OCI-LY7 (cell line): Measurements from ENCODE around the gene MFSD8. TPM values are rescaled to one million over a fixed set of nuclear protein-coding genes. Genes with fewer than 3 reads are reported as not detected.

ENCODE experiments used
- BruUV-seq: library from RNA; stranded (reverse); fragments of 400-500 nt; replicated peaks from 2 replicates; lab custom pipeline; 2021; lab: Mats Ljungman, UMichigan
- CTCF ChIA-PET: fragments of 300-600 bp; sonication (Branson Sonifier 250); formaldehyde crosslinking; loops from one replicate; lab custom pipeline; 2022; ENCODE audit warnings: antibody characterized with exemption; ENCODE audit not compliant: unreplicated experiment; lab: Charles Lee
- POLR2A ChIA-PET: fragments of 300-600 bp; sonication (Branson Sonifier 250); formaldehyde crosslinking; loops from one replicate; lab custom pipeline; 2022; ENCODE audit warnings: antibody characterized with exemption; lab: Charles Lee
- DNase-seq: peaks from one replicate; pipeline ENCODE4 v3.0.0-alpha.2; 2015; ENCODE audit warnings: low spot score
- H2AFZ ChIP-seq: fragments of 200-600 bp; sonication (generic), shearing (Covaris generic); 2 replicates; pipeline ENCODE4 v1.6.1; 2014; ENCODE audit warnings: mild to moderate bottlenecking, antibody characterized with exemption, low read length, moderate library complexity
- H3K27ac ChIP-seq: fragments of 200-600 bp; sonication (generic); 2 replicates; pipeline ENCODE4 v1.5.1; 2014; ENCODE audit warnings: mixed run types, low read depth, mild to moderate bottlenecking, moderate library complexity, low read length, inconsistent platforms; ENCODE audit not compliant: poor library complexity, severe bottlenecking
- H3K36me3 ChIP-seq: fragments of 200-600 bp; sonication (generic); 2 replicates; pipeline ENCODE4 v1.6.1; 2014; ENCODE audit warnings: mild to moderate bottlenecking, antibody characterized with exemption, low read length, moderate library complexity, mixed read lengths; ENCODE audit not compliant: insufficient read depth
- H3K4me1 ChIP-seq: fragments of 200-600 bp; sonication (generic); 2 replicates; pipeline ENCODE4 v1.5.1; 2014; ENCODE audit warnings: mild to moderate bottlenecking, low read length; ENCODE audit not compliant: insufficient read depth, poor library complexity, severe bottlenecking
- H3K4me2 ChIP-seq: fragments of 200-600 bp; sonication (generic); 2 replicates; pipeline ENCODE4 v1.6.1; 2014; ENCODE audit warnings: mild to moderate bottlenecking, low read length
- H3K4me3 ChIP-seq: fragments of 200-600 bp; sonication (generic); 2 replicates; pipeline ENCODE4 v1.5.1; 2014; ENCODE audit warnings: mild to moderate bottlenecking, low read depth, low read length; ENCODE audit not compliant: poor library complexity, severe bottlenecking
- H3K79me2 ChIP-seq: fragments of 200-600 bp; sonication (generic); 2 replicates; pipeline ENCODE4 v1.6.1; 2016; ENCODE audit warnings: low read depth, mild to moderate bottlenecking, low read length, moderate library complexity, mixed read lengths; ENCODE audit not compliant: insufficient read depth
- H3K9me2 ChIP-seq: fragments of 200-600 bp; sonication (generic); 2 replicates; pipeline ENCODE4 v1.6.1; 2016; ENCODE audit warnings: mild to moderate bottlenecking, low read length, mixed read lengths; ENCODE audit not compliant: insufficient read depth
- H3K9me3 ChIP-seq: fragments of 200-600 bp; sonication (generic); 2 replicates; pipeline ENCODE4 v1.6.1; 2014; ENCODE audit warnings: mild to moderate bottlenecking, mixed run types, low read length, mixed read lengths
- H4K20me1 ChIP-seq: fragments of 200-600 bp; sonication (generic); 2 replicates; pipeline ENCODE4 v1.6.1; 2014; ENCODE audit warnings: mild to moderate bottlenecking, antibody characterized with exemption, low read length, moderate library complexity, mixed read lengths; ENCODE audit not compliant: insufficient read depth
- CTCF ChIP-seq: fragments of 200-600 bp; sonication (generic); conservative IDR thresholded peaks from 2 replicates; pipeline ENCODE4 v1.5.1; 2014; ENCODE audit warnings: mild to moderate bottlenecking, antibody characterized with exemption, low read length, moderate library complexity, mixed read lengths
- EZH2phosphoT487 ChIP-seq: fragments of 200-600 bp; sonication (generic); IDR thresholded peaks from 2 replicates; pipeline ENCODE4 v1.6.1; 2018; ENCODE audit warnings: low read depth, borderline replicate concordance, mild to moderate bottlenecking, mixed run types, antibody characterized with exemption, low read length, moderate library complexity, mixed read lengths
- intact Hi-C: fragments of 100-400 bp; cut with micrococcal nuclease; formaldehyde crosslinking; loops from one replicate; pipeline ENCODE4 v1.10.0; 2022; ENCODE audit not compliant: unreplicated experiment
- total RNA-seq, 2 experiments: library from RNA; depleted of rRNA in 1 of 2; stranded (reverse); fragments of >200 nt in 1 of 2; shearing (Covaris generic) in 1 of 2; gene quantifications; 2 replicates each; pipeline ENCODE4 v1.2.3, GENCODE V29; 2014 to 2022

Gene MFSD8
- total RNA-seq, 2 experiments from 2014 or later = 15.9 to 19.8 TPM

- TF ChIP-seq CTCF (no peak), EZH2phosphoT487 (no peak)
- ChIA-PET CTCF (no interaction called here), POLR2A (interaction anchor here (0.6 to 0.7 kb wide), 3 partner anchors 9 to 295 kb away, joined by 3 to 4 read pairs (median 4); no protein-coding TSS in a partner anchor)
- Histone ChIP-seq H3K4me2 (no peak overlapping the region), H3K36me3 (no peaks in the 10 kb centered on the region), H2AFZ (no peak overlapping the region), H3K9me3 (no peaks in the 10 kb centered on the region), H3K79me2 (peaks cover 13% of the 10 kb centered on the region; the same call in 1 of the 2 replicates), H4K20me1 (no peaks in the 10 kb centered on the region), H3K27ac (no peak overlapping the region), H3K4me3 (no peak overlapping the region), H3K9me2 (no peaks in the 10 kb centered on the region), H3K4me1 (peaks cover 12% of the 10 kb centered on the region)
- intact Hi-C loops = no loop called here
- no TSS peak for BruUV-seq
- DNase-seq = no peak
Measured at GRCh38 chr4:127875791-127876190, 89.2 kb downstream of the MFSD8 start.

DNA sequence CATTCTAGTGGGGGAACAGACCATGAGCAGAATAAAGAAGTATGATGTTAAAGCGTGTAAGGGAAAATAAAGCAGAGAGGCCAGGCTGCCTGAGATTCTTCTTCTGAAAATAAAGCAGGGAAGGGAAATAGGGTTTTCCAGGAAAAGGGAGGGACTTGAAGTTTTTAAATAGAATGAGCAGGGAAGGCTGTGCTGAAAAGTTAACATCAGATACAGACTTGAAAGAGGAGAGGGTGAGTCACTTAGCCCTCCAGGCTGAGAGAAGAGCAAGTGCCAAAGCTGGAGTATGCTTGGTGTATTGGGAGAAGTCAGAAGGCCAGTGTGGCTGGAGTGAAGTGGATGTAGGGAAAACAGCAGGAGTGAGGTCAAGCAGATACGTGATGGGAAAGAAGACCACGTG is 94.3 kb downstream of the MFSD8 start:
- no peak overlapping the region for H3K4me3 ChIP-seq
- H3K27ac ChIP-seq = no peak overlapping the region
- no peaks in the 10 kb centered on the region for H3K36me3 ChIP-seq
- no peak overlapping the region for H3K4me2 ChIP-seq
- H3K9me2 ChIP-seq = no peaks in the 10 kb centered on the region
- H3K79me2 ChIP-seq = no peaks in the 10 kb centered on the region
- H2AFZ ChIP-seq = no peak overlapping the region
- no peaks in the 10 kb centered on the region for H3K4me1 ChIP-seq
- DNase-seq = no peak
- no peaks in the 10 kb centered on the region for H4K20me1 ChIP-seq
- CTCF ChIA-PET = no interaction called here
- intact Hi-C loops = no loop called here
- H3K9me3 ChIP-seq = no peaks in the 10 kb centered on the region
- no TSS peak for BruUV-seq
- TF ChIP-seq CTCF (no peak), EZH2phosphoT487 (no peak)
- POLR2A ChIA-PET = no interaction called here

DNA sequence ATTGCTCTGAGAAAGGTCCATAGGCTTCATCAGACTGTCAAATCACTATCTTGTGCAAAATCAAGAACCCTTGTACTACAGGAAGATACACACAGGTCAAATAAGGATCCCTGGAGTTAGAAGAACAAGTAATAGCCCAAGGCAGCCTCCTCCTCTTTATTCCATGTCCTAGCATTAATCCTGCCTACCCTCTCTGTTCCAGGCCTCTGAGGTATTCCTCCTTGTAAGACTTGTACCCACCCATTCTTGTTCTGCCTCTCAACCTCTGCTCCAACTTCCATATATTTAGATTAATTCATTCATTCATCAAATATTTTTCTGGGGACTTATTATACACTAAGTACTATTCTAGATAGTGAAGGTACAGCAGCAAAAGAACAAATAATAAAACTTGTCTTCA is 94.7 kb downstream of the MFSD8 start:
- POLR2A ChIA-PET = interaction anchor here (0.6 kb wide), 1 partner anchor 1024 kb away, joined by 3 read pairs; no protein-coding TSS in a partner anchor
- no peaks in the 10 kb centered on the region for H3K9me3 ChIP-seq
- no peaks in the 10 kb centered on the region for H3K4me1 ChIP-seq
- no peaks in the 10 kb centered on the region for H3K36me3 ChIP-seq
- no peaks in the 10 kb centered on the region for H3K79me2 ChIP-seq
- CTCF ChIA-PET = no interaction called here
- no peaks in the 10 kb centered on the region for H3K9me2 ChIP-seq
- no peak overlapping the region for H3K4me2 ChIP-seq
- intact Hi-C loops = no loop called here
- DNase-seq = no peak
- no TSS peak for BruUV-seq
- H4K20me1 ChIP-seq = no peaks in the 10 kb centered on the region
- no peak overlapping the region for H2AFZ ChIP-seq
- no peak overlapping the region for H3K4me3 ChIP-seq
- no peak overlapping the region for H3K27ac ChIP-seq
- TF ChIP-seq EZH2phosphoT487 = no peak
- no peak for TF ChIP-seq CTCF
